Peyer's patch (tissue), 4 donors: ENCODE measurements around the gene ASCC3. TPM values are rescaled to one million over a fixed set of nuclear protein-coding genes. Genes with fewer than 3 reads are reported as not detected.
"Not testable (repeated sequence)": the region's sequence is repeated elsewhere in the genome, so short reads cannot be mapped to it uniquely, and the experiment has no call there.

ENCODE experiments used
- DNase-seq, 3 donors: peaks; one replicate each; pipeline ENCODE4 v3.0.0-alpha.2; 2017 to 2019
- H3K27ac ChIP-seq, 4 donors: fragments of 200-600 bp; sonication (generic); one replicate each; pipeline ENCODE4 v1.5.1; 2016 to 2019
- H3K27me3 ChIP-seq, 2 donors: fragments of 200-600 bp; sonication (generic); one replicate each; pipeline ENCODE4 v1.5.1; 2019
- H3K36me3 ChIP-seq, 3 donors: fragments of 200-600 bp; sonication (generic); one replicate each; pipeline ENCODE4 v1.5.1; 2016 to 2019
- H3K4me1 ChIP-seq, 4 donors: fragments of 200-600 bp; sonication (generic); one replicate each; pipeline ENCODE4 v1.5.1; 2016 to 2019
- H3K4me3 ChIP-seq, 4 donors: fragments of 200-600 bp; sonication (generic); 1 replicate in 3 of 4; 2 replicates in 1 of 4; pipeline ENCODE4 v1.5.1; 2016 to 2019; ENCODE audit warnings: mild to moderate bottlenecking in 1 of 4
- H3K9me3 ChIP-seq, 4 donors: fragments of 200-600 bp; sonication (generic); one replicate each; pipeline ENCODE4 v1.5.1; 2016 to 2019; ENCODE audit warnings: mild to moderate bottlenecking in 1 of 4
- POLR2A ChIP-seq, 2 donors: fragments of 450-650 bp; IDR thresholded peaks; one replicate each; pipeline ENCODE4 v1.5.1; 2017; ENCODE audit warnings: antibody characterized with exemption in 2 of 2, mild to moderate bottlenecking in 2 of 2, moderate library complexity in 2 of 2
- total RNA-seq, 4 donors: library from RNA; depleted of rRNA; stranded (reverse); fragments of >200 nt; gene quantifications; one replicate each; pipeline ENCODE4 v1.1.0, GENCODE V29; 2016
- TF ChIP-seq, protein P1 (sequence below), 6 experiments: fragments of 450-650 bp in 4 of 6; fragments of 200-600 bp in 2 of 6; sonication (generic) in 1 of 6; IDR thresholded peaks; one replicate each; pipeline ENCODE4 v1.5.1; 2017 to 2019; ENCODE audit warnings: antibody characterized with exemption in 6 of 6, mild to moderate bottlenecking in 3 of 6, moderate library complexity in 1 of 6

Gene ASCC3
- total RNA-seq, 4 donors from 2014 or later = 21.1 to 69.3 (median 40.6) TPM

DNA sequence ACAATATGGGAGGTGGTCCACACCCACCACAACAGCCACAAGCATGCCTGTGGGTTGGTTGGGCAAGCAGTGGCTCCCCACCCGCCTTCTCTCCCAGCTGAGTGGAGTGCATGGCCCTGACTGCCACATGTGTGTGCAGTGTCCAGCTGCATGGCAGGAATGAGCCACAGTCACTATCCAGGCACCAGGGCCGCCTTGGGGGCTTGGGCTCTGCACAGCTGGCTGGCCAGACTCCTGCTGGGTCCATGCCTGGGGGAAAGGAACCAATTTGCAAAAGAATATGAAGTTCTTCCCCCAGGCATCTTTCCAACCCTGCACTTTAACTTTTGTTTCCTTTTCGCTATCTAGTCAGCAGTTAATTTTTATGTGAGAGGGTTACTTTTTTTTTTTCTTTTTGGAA is 11.6 kb upstream of the ASCC3 start:
- Histone ChIP-seq H3K4me1 (no peaks in the 10 kb centered on the region), H3K27ac (no peak overlapping the region), H3K4me3 (no peak overlapping the region), H3K27me3 (no peaks in the 10 kb centered on the region), H3K9me3 (no peaks in the 10 kb centered on the region), H3K36me3 (no peaks in the 10 kb centered on the region)
- no peak for DNase-seq
- TF ChIP-seq POLR2A (IDR thresholded peaks at IDR 0.05) = no peak
- TF ChIP-seq, protein P1, sequence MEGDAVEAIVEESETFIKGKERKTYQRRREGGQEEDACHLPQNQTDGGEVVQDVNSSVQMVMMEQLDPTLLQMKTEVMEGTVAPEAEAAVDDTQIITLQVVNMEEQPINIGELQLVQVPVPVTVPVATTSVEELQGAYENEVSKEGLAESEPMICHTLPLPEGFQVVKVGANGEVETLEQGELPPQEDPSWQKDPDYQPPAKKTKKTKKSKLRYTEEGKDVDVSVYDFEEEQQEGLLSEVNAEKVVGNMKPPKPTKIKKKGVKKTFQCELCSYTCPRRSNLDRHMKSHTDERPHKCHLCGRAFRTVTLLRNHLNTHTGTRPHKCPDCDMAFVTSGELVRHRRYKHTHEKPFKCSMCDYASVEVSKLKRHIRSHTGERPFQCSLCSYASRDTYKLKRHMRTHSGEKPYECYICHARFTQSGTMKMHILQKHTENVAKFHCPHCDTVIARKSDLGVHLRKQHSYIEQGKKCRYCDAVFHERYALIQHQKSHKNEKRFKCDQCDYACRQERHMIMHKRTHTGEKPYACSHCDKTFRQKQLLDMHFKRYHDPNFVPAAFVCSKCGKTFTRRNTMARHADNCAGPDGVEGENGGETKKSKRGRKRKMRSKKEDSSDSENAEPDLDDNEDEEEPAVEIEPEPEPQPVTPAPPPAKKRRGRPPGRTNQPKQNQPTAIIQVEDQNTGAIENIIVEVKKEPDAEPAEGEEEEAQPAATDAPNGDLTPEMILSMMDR (IDR thresholded peaks at IDR 0.05) = no peak

DNA sequence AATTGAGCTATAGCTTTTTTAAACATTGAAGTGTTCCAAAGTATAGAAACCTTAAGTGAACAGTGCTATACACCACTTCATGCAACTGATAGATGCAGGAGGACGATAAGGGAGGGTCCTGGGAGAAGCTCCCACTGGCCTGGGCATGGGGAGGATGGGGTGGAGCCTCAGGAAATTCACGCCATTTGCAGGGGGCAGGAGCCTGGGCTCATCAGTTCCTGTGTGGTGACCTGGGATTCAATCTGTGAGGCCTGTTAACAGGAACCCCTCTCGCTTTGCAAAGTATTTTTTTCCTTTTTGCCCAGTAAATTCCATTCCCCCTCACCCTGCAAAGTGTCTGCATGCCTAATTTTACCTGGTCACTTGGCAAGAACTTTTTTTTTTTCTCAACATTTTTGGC is 11.0 kb upstream of the ASCC3 start:
- Histone ChIP-seq H3K27me3 (no peaks in the 10 kb centered on the region), H3K36me3 (no peaks in the 10 kb centered on the region), H3K4me3 (no peak overlapping the region), H3K9me3 (no peaks in the 10 kb centered on the region), H3K27ac (no peak overlapping the region), H3K4me1 (no peaks in the 10 kb centered on the region)
- DNase-seq = no peak
- no peak for TF ChIP-seq POLR2A (IDR thresholded peaks at IDR 0.05)
- TF ChIP-seq, protein P1 (IDR thresholded peaks at IDR 0.05) = no peak

DNA sequence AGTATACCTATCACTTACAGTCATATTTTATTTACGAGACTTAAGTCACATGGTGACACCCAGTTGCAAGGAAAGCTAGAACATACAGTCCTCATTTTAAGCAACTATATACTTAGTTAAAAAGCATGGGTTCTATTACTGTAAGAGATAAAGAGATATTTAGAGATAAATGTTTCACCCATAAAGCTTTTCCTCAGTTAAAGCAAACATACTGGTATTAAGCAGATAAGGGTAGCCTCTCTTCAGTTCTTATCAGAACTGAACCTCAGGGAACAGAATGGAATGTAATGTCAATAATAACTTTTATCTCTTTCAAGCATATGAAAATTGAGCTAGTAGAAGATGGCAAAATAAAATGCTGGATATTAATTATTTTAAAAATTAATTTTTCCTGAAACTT is 9.9 kb upstream of the ASCC3 start:
- DNase-seq = no peak
- H3K4me1 ChIP-seq = no peaks in the 10 kb centered on the region
- TF ChIP-seq POLR2A (IDR thresholded peaks at IDR 0.05) = no peak
- TF ChIP-seq, protein P1 (IDR thresholded peaks at IDR 0.05) = no peak
- H3K9me3 ChIP-seq = no peaks in the 10 kb centered on the region
- H3K4me3 ChIP-seq = no peak overlapping the region
- no peak overlapping the region for H3K27ac ChIP-seq
- H3K27me3 ChIP-seq = no peaks in the 10 kb centered on the region
- no peaks in the 10 kb centered on the region for H3K36me3 ChIP-seq

DNA sequence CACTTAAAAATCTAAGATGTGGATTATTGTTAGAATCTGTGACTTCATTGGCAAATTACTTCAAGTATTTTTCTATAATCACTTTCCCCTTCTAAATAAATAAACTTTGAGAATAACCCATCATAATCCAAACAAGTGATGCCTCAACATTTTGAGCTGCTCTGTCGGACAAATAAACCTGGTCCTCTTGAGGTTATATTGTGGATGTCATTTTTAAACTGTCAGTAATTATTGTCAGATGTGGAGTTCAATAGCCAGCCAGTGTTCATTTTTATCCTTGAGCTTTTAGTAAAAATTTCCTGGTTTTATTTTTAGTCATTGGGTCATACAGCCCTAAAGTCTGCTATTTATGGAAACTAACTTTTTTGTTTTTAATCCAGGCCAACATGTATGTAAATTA is 9.5 kb upstream of the ASCC3 start:
- H3K4me3 ChIP-seq, H3K27me3 ChIP-seq, H3K4me1 ChIP-seq, H3K9me3 ChIP-seq, DNase-seq, H3K27ac ChIP-seq, H3K36me3 ChIP-seq: not testable (repeated sequence)

DNA sequence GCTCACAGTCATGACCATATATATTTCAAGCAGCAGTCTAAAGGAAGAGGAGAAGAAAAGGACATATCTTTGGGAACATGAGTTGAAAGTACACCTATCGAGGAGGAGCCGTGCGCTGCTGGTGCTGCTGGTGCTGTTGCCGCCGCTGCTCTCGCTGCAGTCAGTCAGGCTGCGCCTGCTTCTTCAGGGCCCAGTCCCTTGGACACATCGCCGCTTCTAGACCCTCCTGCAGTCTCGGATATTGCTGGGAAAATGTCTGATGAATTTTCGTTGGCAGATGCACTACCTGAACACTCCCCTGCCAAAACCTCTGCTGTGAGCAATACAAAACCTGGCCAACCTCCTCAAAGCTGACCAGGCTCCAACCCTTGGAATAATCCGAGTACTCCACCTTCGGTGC is 8.2 kb upstream of the ASCC3 start:
- TF ChIP-seq, protein P1 (IDR thresholded peaks at IDR 0.05) = no peak
- TF ChIP-seq POLR2A (IDR thresholded peaks at IDR 0.05) = no peak
- Histone ChIP-seq H3K27ac (no peak overlapping the region), H3K4me1 (no peaks in the 10 kb centered on the region), H3K9me3 (no peaks in the 10 kb centered on the region), H3K4me3 (no peak overlapping the region), H3K27me3 (no peaks in the 10 kb centered on the region), H3K36me3 (no peaks in the 10 kb centered on the region)
- DNase-seq = no peak

DNA sequence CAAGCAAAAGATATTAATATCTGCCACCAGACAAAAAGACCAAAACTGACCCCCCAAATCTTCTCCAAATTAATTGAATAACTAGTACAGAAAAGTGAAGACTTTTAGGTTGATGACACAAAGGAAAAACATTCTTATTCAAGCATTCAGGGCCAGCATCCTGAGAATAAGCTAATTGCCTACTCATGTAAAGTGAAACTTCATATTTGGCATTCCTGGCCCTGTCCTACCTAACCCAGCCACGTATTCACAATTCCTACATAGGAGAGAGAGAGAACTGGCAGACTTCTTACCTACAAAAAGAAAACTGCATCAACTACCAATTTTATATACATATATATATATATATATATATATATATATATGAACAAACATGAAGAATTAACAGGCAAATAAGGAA is 4.9 kb upstream of the ASCC3 start:
- H3K27me3 ChIP-seq = no peaks in the 10 kb centered on the region
- no peak overlapping the region for H3K4me3 ChIP-seq
- TF ChIP-seq, protein P1 (IDR thresholded peaks at IDR 0.05) = no peak
- TF ChIP-seq POLR2A (IDR thresholded peaks at IDR 0.05) = no peak

More for the DNA sequence above, 4.9 kb upstream of the ASCC3 start:
- H3K9me3 ChIP-seq = no peaks in the 10 kb centered on the region
- no peak for DNase-seq
- H3K4me1 ChIP-seq = no peaks in the 10 kb centered on the region
- H3K36me3 ChIP-seq = no peaks in the 10 kb centered on the region
- H3K27ac ChIP-seq = no peak overlapping the region
